ENCODE measurements around the gene BAIAP3. TPM values are rescaled to one million over a fixed set of nuclear protein-coding genes. Genes with fewer than 3 reads are reported as not detected.
"Not testable (repeated sequence)": the region's sequence is repeated elsewhere in the genome, so short reads cannot be mapped to it uniquely, and the experiment has no call there.

Gene BAIAP3
- total RNA-seq, 1 donor from 2014 or later: 3.0 TPM

DNA sequence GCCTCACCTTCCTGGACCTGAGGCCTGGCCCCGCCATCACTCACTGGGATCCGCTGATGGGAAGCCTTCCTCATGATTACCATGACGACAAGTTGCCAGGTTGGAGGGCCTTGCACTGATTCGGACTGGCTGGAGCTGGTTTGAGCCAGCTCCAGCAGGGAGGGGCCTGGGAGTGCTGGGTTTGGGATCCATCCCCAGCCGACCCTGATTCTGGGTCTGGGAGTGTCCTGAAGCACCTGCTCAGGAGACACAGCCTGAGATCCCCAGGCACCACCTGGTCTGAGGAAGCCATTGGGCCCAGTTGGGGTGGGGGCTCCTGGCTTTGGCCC, 5.9 kb upstream of the BAIAP3 start:
- Histone ChIP-seq H3K27ac (no peak overlapping the region), H3K36me3 (peaks cover 28% of the 10 kb centered on the region), H3K4me1 (peaks cover 15% of the 10 kb centered on the region), H3K27me3 (peaks cover 15% of the 10 kb centered on the region), H3K4me3 (no peak overlapping the region), H3K9me3 (no peaks in the 10 kb centered on the region)
- TF ChIP-seq, protein P1, sequence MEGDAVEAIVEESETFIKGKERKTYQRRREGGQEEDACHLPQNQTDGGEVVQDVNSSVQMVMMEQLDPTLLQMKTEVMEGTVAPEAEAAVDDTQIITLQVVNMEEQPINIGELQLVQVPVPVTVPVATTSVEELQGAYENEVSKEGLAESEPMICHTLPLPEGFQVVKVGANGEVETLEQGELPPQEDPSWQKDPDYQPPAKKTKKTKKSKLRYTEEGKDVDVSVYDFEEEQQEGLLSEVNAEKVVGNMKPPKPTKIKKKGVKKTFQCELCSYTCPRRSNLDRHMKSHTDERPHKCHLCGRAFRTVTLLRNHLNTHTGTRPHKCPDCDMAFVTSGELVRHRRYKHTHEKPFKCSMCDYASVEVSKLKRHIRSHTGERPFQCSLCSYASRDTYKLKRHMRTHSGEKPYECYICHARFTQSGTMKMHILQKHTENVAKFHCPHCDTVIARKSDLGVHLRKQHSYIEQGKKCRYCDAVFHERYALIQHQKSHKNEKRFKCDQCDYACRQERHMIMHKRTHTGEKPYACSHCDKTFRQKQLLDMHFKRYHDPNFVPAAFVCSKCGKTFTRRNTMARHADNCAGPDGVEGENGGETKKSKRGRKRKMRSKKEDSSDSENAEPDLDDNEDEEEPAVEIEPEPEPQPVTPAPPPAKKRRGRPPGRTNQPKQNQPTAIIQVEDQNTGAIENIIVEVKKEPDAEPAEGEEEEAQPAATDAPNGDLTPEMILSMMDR (IDR thresholded peaks at IDR 0.05): no peak
- ATAC-seq (no peak), DNase-seq (no peak)
- intact Hi-C loops (cut with DNase I): no loop called here

DNA sequence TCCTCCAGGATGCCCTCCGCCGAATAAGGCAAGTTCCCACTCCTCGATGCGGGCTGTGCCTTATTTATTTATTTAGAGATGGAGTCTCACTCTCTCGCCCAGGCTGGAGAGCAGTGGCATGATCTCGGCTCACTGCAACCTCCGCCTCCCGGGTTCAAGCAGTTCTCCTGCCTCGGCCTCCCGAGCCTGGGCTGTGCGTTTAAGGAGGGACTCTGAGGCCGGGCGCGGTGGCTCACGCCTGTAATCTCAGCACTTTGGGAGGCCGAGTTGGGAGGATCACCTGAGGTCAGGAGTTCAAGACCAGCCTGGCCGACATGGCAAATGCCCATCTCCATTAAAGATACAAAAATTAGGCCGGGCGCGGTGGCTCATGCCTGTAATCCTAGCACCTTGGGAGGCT, 5.3 kb upstream of the BAIAP3 start:
- H3K36me3 ChIP-seq: peaks cover 26% of the 10 kb centered on the region
- ATAC-seq; H3K4me3 ChIP-seq; H3K9me3 ChIP-seq; DNase-seq; intact Hi-C loops (cut with DNase I); H3K27ac ChIP-seq: not testable (repeated sequence)
- peaks cover 21% of the 10 kb centered on the region for H3K4me1 ChIP-seq
- peaks cover 21% of the 10 kb centered on the region for H3K27me3 ChIP-seq

DNA sequence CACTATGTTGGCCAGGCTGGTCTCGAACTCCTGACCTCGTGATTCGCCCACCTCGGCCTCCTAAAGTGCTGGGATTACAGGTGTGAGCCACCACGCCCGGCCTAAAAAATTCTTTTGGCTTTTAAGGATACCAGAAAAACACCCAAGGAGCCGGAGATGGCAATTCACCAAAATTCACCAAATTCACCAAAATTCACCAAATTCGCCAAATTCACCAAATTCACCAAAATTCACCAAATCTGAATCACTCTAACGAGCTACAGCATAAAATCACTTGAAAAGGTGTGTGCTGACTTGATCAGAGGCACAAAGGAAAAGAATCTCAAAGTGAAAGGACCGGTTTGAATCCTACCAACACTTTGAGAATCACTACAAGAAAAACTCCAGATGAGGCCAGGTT, 4.5 kb upstream of the BAIAP3 start:
- H3K27me3 ChIP-seq: peaks cover 27% of the 10 kb centered on the region
- H3K4me1 ChIP-seq: peaks cover 26% of the 10 kb centered on the region
- H3K4me3 ChIP-seq; H3K27ac ChIP-seq; ATAC-seq; H3K9me3 ChIP-seq; DNase-seq; intact Hi-C loops (cut with DNase I): not testable (repeated sequence)
- H3K36me3 ChIP-seq: peaks cover 18% of the 10 kb centered on the region

DNA sequence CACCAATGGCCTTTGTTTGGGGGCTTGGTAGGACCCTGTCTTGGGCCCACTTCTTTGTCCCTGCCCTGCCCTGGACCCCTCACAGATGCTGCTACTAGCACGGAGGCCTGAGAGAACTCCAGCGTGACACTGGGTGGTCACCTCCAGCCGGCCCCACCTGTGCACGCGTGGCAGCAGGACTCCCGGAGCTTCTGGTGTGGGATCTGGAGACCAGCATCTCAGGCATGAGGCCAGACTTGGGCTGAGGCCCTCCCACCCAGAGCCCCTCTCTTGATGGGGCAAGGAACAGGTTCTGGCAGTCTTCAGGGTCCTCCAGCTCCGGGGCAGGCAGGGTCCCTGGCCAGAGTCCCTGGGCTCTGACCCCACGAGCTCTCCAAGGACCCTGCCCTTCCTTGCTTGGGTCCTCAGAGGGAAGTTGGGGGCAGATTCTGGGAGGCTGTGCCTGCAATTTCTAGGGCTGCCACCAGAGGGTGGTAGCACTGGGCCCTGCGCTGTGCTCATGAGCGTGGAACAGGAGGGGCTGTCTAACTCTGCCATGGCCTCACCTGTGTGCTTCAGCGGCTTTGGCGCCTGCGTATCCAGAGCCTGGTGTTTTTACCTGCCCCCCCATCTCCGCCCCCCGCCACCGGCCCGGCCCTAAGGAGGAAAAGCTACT, 3.1 kb upstream of the BAIAP3 start:
- no peak overlapping the region for H3K4me3 ChIP-seq
- H3K9me3 ChIP-seq: no peaks in the 10 kb centered on the region
- ATAC-seq (no peak), DNase-seq (no peak)
- intact Hi-C loops (cut with DNase I): no loop called here
- H3K27ac ChIP-seq: no peak overlapping the region
- peaks cover 41% of the 10 kb centered on the region for H3K27me3 ChIP-seq
- peaks cover 32% of the 10 kb centered on the region for H3K4me1 ChIP-seq
- TF ChIP-seq, protein P1 (IDR thresholded peaks at IDR 0.05): peak; percentile 42
- H3K36me3 ChIP-seq: peaks cover 4% of the 10 kb centered on the region

DNA sequence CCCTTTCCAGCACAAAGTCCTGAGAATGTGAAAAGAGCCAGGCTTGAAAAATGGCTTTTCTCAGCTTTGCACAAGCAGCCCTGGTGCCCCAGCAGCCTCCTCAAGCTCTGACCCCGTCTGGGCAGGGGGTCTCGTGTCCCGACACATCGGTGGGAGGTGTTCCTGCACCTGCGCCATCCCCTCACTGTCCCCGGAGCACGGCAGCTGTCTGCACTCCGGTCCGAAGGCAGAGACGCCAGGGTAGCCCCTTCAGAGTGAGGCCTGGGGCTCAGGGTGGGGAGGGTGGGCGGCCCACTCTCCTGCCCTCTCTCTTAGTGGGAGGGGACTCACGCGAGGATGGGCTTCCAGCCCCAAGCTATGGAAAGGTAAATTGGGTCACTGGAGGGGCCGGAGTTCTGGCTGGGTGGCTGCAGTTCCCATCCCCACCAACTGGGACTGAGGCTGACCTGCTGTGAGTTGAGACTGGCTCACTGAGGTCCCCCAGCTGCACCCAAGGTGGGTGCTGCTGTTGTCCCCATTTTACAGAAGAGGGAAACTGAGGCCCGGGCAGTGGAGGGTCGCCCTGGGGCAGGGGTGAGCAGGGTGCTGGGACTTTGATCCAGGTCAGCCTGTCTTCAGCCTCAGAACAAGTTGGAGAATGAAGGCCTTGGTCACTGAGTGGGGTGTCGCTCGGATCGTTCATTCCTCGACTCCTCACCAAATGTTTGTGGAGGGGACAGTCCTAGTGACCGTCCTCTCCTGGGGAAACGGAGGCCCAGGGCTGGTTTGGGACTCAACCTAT, 2.3 kb upstream of the BAIAP3 start:
- intact Hi-C loops (cut with DNase I): no loop called here
- Histone ChIP-seq H3K36me3 (no peaks in the 10 kb centered on the region), H3K4me1 (peaks cover 32% of the 10 kb centered on the region), H3K9me3 (no peaks in the 10 kb centered on the region), H3K27me3 (peaks cover 47% of the 10 kb centered on the region), H3K4me3 (peak overlapping the region; percentile 36), H3K27ac (peak overlapping the region; percentile 58)
- DNase-seq (no peak), ATAC-seq (no peak)
- TF ChIP-seq, protein P1 (IDR thresholded peaks at IDR 0.05): no peak

DNA sequence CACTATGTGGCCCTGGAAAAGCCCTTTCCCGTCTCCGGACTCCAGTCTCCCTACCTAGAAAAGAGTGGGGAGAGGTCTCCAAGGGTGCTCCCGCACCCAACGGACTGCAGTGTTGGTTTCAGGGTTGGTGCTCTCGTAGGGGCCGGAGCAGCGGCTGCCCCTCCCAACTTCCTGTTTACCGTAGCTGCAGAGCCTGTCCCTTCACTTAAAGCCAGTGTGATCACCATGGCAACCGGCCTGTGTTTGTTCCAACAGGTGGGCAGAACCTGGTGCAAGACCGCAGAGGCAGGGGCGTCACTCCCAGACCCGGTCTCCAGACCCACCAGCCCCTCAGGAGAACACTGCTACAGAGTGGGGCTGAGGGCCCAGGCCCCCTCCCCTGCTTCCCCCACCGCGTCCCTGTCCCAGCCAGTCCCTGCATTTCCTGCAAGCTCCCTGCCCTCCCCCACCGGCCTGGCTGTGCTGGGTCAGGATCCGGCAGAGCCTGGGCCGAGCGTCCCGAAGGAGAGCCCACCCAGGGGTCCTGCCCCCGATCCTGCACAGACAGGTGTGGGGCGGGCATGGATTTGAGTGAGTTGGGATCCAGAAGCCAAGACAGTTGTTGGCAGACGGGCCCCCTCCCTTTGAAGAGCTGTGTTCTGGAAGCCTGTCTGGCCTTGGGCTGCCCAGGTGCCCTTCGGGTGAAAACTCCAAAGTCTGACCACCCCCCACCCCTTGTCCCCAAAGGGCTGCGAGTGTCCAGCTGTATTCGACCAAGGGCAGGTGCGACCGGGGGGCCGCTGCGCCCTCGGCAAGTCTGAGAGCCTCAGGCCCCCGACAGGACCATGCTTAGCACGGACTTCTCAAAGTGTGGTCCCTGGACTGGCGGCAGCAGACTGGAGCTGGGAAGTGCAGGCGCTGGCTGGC, 1.5 kb upstream of the BAIAP3 start:
- TF ChIP-seq, protein P1 (IDR thresholded peaks at IDR 0.05): no peak
- Histone ChIP-seq H3K36me3 (no peaks in the 10 kb centered on the region), H3K27me3 (peaks cover 55% of the 10 kb centered on the region), H3K9me3 (no peaks in the 10 kb centered on the region), H3K4me3 (peak overlapping the region; percentile 36), H3K27ac (peak overlapping the region; percentile 58), H3K4me1 (peaks cover 32% of the 10 kb centered on the region)
- DNase-seq (peak; percentile 80), ATAC-seq (peak; percentile 55)
- intact Hi-C loops (cut with DNase I): no loop called here
